GM13976 (cell line): ENCODE measurements around the gene LMF1.
"Not testable (repeated sequence)": the region's sequence is repeated elsewhere in the genome, so short reads cannot be mapped to it uniquely, and the experiment has no call there.

Experiments
- DNase-seq: peaks from one replicate; pipeline ENCODE4 v3.0.0; 2012; ENCODE audit warnings: low spot score
- in situ Hi-C: fragments of 300-500 bp; cut with MboI; formaldehyde crosslinking; loops from one replicate; pipeline ENCODE4 v1.12.0; 2022; ENCODE audit warnings: low sequenced_read_pairs, mixed read lengths, inconsistent platforms; ENCODE audit not compliant: unreplicated experiment
- TF ChIP-seq, protein P1 (sequence below): IDR thresholded peaks from 2 replicates; pipeline ENCODE4 v1.5.1; 2012; ENCODE audit warnings: borderline replicate concordance, mild to moderate bottlenecking; ENCODE audit not compliant: insufficient read depth; ENCODE audit errors: extremely low read depth, missing control alignments, control extremely low read depth

LMF1 gene

DNA sequence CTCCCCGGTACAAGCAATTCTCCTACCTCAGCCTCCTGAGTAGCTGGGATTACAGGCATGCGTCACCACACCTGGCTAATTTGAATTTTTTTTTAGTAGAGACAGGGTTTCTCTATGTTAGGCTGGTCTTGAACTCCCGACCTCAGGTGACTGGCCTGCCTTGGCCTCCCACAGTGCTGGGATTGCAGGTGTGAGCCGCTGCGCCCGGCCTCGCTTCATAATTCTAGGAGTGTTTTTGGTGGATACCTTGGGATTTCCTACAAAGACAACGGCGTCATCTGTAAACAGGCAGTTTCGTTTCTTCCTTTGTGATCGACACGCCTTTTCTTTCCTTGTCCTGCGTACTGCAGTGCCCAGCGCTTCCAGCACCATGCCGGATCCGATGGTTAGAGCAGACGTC is 109.3 kb downstream of the LMF1 start:
- DNase-seq = no peak
- TF ChIP-seq, protein P1, sequence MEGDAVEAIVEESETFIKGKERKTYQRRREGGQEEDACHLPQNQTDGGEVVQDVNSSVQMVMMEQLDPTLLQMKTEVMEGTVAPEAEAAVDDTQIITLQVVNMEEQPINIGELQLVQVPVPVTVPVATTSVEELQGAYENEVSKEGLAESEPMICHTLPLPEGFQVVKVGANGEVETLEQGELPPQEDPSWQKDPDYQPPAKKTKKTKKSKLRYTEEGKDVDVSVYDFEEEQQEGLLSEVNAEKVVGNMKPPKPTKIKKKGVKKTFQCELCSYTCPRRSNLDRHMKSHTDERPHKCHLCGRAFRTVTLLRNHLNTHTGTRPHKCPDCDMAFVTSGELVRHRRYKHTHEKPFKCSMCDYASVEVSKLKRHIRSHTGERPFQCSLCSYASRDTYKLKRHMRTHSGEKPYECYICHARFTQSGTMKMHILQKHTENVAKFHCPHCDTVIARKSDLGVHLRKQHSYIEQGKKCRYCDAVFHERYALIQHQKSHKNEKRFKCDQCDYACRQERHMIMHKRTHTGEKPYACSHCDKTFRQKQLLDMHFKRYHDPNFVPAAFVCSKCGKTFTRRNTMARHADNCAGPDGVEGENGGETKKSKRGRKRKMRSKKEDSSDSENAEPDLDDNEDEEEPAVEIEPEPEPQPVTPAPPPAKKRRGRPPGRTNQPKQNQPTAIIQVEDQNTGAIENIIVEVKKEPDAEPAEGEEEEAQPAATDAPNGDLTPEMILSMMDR = no peak
- in situ Hi-C loops = no loop called here

DNA sequence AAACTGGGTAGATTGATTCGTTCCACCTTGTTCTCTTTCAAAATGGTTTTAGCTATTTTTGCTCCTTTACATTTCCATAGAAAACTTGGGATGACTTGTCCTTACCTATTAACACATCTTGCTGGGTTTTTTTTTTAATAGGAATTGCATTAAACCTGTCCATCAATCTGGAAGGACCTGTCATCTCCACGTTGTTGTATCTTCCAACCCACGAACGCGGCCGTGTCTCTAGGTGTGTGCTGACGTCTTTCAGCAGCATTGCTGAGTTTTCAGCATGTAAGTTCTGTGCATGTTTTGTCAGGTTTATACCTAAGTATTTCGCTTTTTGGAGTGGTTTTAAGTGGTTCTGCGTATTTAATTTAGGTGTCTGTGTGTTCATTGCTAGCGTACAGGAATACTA is 109.9 kb downstream of the LMF1 start:
- TF ChIP-seq, protein P1 = no peak
- no peak for DNase-seq
- in situ Hi-C loops = no loop called here

DNA sequence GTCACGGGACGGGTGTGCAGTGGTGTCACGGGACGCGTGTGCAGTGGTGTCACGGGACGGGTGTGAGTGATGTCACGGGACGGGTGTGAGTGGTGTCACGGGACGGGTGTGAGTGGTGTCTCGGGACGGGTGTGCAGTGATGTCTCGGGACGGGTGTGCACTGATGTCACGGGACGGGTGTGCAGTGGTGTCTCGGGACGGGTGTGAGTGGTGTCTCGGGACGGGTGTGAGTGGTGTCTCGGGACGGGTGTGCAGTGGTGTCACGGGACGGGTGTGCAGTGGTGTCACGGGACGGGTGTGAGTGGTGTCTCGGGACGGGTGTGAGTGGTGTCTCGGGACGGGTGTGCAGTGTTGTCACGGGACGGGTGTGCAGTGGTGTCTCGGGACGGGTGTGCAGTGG is 111.8 kb downstream of the LMF1 start:
- DNase-seq, in situ Hi-C loops: not testable (repeated sequence)

DNA sequence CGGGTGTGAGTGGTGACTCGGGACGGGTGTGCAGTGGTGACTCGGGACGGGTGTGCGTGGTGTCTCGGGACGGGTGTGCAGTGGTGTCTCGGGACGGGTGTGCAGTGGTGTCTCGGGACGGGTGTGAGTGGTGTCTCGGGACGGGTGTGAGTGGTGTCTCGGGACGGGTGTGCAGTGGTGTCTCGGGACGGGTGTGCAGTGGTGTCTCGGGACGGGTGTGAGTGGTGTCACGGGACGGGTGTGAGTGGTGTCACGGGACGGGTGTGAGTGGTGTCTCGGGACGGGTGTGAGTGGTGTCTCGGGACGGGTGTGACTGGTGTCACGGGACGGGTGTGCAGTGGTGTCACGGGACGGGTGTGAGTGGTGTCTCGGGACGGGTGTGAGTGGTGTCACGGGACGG is 112.3 kb downstream of the LMF1 start:
- in situ Hi-C loops = not testable (repeated sequence)

DNA sequence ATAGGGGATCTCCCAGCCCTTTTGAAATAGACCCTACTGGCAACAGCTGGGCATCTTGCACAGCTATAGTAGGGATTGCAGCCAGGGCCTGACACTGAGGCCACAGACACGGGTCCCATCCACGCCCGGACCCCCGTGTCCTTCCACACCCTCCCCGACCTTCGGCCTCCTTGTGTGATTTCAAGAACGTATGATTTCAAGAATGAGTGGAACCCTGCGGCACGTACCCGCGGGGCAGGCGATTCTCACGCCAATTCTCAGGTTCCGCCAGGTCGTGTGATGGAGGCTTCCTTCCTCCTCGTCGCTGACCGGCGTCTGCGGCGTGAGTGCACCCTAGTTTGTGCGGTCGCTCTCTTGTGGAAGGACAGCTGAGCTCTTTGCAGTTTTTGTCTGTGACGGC is 114.0 kb downstream of the LMF1 start:
- in situ Hi-C loops = no loop called here
- TF ChIP-seq, protein P1 = no peak
- no peak for DNase-seq

More for the DNA sequence above, 112.3 kb downstream of the LMF1 start:
- DNase-seq = not testable (repeated sequence)

DNA sequence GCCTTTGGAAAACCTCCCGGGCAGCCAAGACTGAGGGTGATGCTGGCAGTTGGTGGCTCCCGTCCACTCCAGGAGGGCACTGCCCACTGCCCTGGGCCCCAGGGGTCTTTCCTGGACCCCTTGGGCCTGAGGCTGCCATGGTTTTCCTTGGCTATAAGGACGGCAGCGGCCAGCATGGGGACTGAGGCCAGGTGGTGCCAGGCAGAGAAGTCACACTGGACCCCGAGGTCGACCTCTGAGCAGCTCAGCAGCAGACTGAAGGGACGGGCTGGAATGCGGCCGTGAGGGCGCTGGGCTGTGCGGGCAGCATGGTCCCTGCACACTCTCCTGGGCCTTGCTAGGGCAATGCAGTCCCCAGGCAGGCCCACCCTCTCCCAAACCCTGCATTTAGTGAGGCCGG is 114.7 kb downstream of the LMF1 start:
- in situ Hi-C loops = no loop called here
- TF ChIP-seq, protein P1 = no peak
- DNase-seq = no peak

DNA sequence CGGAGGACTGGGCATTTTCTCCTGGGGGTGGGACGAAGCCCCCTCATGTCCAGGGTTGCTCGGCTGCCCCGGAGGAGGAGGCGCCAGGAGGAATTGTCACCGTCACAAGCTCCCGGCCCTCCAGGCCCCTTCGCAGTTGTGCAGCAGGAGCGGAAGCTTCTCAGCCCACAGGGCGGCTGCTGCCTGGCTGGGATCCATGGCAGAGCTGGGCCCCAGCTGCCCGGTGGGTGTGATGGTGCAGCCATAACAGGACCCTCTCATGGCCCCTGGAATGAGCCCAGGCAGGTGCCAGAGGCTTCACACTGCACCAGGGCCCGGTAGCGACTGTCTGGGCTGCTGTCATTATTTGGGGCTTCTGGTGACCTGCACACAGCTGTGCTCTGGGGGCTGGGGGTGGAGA is 115.3 kb downstream of the LMF1 start:
- no peak for DNase-seq
- in situ Hi-C loops = no loop called here
- TF ChIP-seq, protein P1 = no peak

DNA sequence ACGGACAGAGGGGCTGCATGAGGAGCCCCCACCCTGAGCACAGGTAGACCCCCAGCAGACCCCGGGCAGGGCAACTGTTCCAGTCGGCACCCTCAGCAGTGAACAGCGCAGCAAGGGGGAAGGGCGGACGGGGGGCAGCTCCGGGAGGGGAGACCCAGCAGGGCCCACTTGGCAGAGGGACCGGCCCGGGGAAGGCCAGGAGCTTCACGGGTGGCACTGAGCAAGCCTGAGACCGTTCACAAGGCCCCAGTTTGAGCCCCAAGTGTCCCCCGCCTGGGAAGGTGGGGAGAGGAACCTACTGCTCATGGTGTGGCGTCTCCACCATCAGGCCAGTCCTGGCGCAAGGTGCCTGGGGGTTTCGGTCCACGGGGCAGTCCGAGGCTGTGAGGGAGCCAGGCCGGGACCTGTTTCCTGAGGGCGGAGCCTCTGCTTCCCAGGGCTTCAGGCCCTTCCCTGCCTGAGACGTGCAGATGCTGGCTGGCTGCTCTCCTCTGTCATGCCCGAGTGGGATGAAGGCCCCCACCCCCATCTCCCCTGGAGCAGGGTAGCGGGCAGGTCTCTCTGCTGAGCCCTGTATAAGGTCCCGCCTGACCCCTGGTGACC is 115.9 kb downstream of the LMF1 start:
- in situ Hi-C loops = no loop called here
- TF ChIP-seq, protein P1 = no peak
- DNase-seq = no peak
